BLaER1 (cell line): ENCODE results near the gene GMPR2.
A peak's percentile ranks its signal among the peaks of the same experiment; 100 is the strongest.
"Not testable (repeated sequence)": the region's sequence is repeated elsewhere in the genome, so short reads cannot be mapped to it uniquely, and the experiment has no call there.

ENCODE experiments used
- H3K27ac ChIP-seq: shearing (Covaris generic); formaldehyde crosslinking; 2 replicates; pipeline ENCODE4 v1.8.1; 2022
- H3K27me3 ChIP-seq: shearing (Covaris generic); formaldehyde crosslinking; 2 replicates; pipeline ENCODE4 v1.8.1; 2022
- H3K36me3 ChIP-seq: shearing (Covaris generic); formaldehyde crosslinking; 2 replicates; pipeline ENCODE4 v1.8.1; 2022
- H3K4me1 ChIP-seq: shearing (Covaris generic); formaldehyde crosslinking; 2 replicates; pipeline ENCODE4 v1.8.1; 2022
- H3K4me2 ChIP-seq: shearing (Covaris generic); formaldehyde crosslinking; 2 replicates; pipeline ENCODE4 v1.8.1; 2022
- H3K4me3 ChIP-seq: shearing (Covaris generic); formaldehyde crosslinking; 2 replicates; pipeline ENCODE4 v1.8.1; 2022
- H3K9ac ChIP-seq: shearing (Covaris generic); formaldehyde crosslinking; 2 replicates; pipeline ENCODE4 v1.8.1; 2022
- H3K9me3 ChIP-seq: shearing (Covaris generic); formaldehyde crosslinking; 2 replicates; pipeline ENCODE4 v1.8.1; 2022
- H4K20me1 ChIP-seq: shearing (Covaris generic); formaldehyde crosslinking; 2 replicates; pipeline ENCODE4 v1.8.1; 2022
- Cebpa-rat ChIP-seq: shearing (Covaris generic); IDR thresholded peaks from 2 replicates; pipeline ENCODE4 v1.8.1; 2022

The GMPR2 gene

GRCh38 chr14:24237463-24237955 is 4.8 kb downstream of the GMPR2 start:
- Histone ChIP-seq H3K27ac (no peak overlapping the region), H3K4me2 (no peak overlapping the region), H3K36me3 (peaks cover 72% of the 10 kb centered on the region), H3K4me1 (peaks cover 59% of the 10 kb centered on the region), H3K27me3 (no peaks in the 10 kb centered on the region), H3K9ac (no peak overlapping the region), H4K20me1 (peaks cover 46% of the 10 kb centered on the region), H3K4me3 (no peak overlapping the region), H3K9me3 (no peaks in the 10 kb centered on the region)
- no peak for TF ChIP-seq Cebpa-rat

GRCh38 chr14:24238123-24238522 is 5.4 kb downstream of the GMPR2 start:
- H3K27me3 ChIP-seq, result no peaks in the 10 kb centered on the region
- H3K4me2 ChIP-seq, result no peak overlapping the region
- H3K4me3 ChIP-seq, result no peak overlapping the region
- H3K4me1 ChIP-seq, result peaks cover 58% of the 10 kb centered on the region
- peaks cover 46% of the 10 kb centered on the region for H4K20me1 ChIP-seq
- H3K9me3 ChIP-seq, result no peaks in the 10 kb centered on the region
- H3K27ac ChIP-seq, result no peak overlapping the region
- H3K9ac ChIP-seq, result no peak overlapping the region
- peaks cover 72% of the 10 kb centered on the region for H3K36me3 ChIP-seq
- no peak for TF ChIP-seq Cebpa-rat

DNA sequence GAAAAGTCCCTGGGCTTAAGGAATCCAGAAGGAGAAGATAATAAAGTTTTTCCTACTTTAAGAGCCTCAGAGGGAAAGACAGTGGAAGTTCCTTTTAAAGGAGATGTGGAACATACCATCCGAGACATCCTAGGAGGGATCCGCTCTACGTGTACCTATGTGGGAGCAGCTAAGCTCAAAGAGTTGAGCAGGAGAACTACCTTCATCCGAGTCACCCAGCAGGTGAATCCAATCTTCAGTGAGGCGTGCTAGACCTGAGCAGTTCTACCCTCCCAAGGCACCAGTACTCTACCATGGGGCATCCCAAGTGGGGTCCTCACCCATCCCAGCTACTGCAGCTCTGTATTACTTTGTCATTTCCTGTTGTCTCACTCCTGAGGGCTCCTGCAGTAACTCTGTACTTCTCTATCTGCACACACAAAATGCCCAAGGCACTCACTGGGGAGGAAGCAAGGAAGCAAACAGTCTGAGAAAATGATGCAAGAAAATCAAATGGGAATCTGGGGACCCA is 5.9 kb downstream of the GMPR2 start:
- H3K27me3 ChIP-seq, result no peaks in the 10 kb centered on the region
- H3K9me3 ChIP-seq, result no peaks in the 10 kb centered on the region
- H3K36me3 ChIP-seq, result peaks cover 72% of the 10 kb centered on the region
- H4K20me1 ChIP-seq, result peaks cover 46% of the 10 kb centered on the region
- no peak overlapping the region for H3K4me3 ChIP-seq
- H3K4me2 ChIP-seq, result peak overlapping the region; percentile 99; the same call in 1 of the 2 replicates
- H3K9ac ChIP-seq, result no peak overlapping the region
- no peak overlapping the region for H3K27ac ChIP-seq
- H3K4me1 ChIP-seq, result peaks cover 58% of the 10 kb centered on the region
- no peak for TF ChIP-seq Cebpa-rat

DNA sequence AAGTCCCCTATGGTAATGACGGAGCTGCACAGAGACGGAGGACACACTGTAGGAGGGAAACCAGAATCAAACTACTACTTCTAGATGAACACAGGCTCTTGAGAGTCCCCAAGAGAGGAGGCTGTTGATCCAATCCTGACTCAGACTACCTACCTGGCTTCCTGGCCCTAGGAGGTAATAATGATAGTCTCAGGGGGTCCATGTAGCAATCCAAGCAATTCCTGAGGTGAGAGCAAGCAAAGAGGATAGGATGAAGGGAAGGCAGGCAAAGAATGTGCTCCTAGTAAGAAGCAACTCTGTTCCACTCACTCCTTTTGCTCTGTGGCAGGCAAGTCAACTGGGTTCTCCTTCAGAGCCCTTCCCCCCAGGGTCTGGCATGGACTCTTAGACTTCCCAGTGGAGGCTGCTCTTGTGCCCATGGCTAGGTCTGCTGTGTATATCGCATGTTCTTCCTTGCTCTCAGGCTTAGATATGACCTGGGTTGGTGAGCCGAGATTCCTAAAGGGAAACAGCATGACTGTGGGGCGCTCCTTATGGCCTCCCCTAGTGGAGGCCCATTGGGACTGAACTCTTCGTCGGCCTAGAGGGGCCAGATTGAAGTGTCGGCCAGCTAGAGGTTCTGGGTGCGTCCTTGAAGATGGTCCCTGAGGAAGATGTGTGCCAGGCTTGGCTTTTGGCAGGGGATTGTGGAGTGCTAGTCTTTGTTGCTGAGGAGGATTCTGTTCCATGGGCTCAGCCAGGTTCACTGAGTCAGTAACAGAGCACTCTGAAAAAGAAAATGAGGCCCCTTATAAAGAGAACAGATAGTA is 7.6 kb downstream of the GMPR2 start:
- Histone ChIP-seq H3K4me3 (no peak overlapping the region), H3K9me3 (no peaks in the 10 kb centered on the region), H3K36me3 (peaks cover 59% of the 10 kb centered on the region), H3K9ac (peak overlapping the region; percentile 32), H3K27ac (no peak overlapping the region), H3K4me2 (peak overlapping the region; percentile 99), H4K20me1 (peaks cover 46% of the 10 kb centered on the region), H3K27me3 (no peaks in the 10 kb centered on the region), H3K4me1 (peaks cover 50% of the 10 kb centered on the region)
- no peak for TF ChIP-seq Cebpa-rat

- Histone ChIP-seq H3K27ac (peak overlapping the region; percentile 97), H3K4me1 (peaks cover 51% of the 10 kb centered on the region)
These were observed 9.2 kb downstream of the GMPR2 start for GRCh38 chr14:24241829-24242443.

GRCh38 chr14:24243336-24243836 is 10.7 kb downstream of the GMPR2 start:
- peaks cover 38% of the 10 kb centered on the region for H4K20me1 ChIP-seq
- H3K4me2 ChIP-seq, result peak overlapping the region; percentile 99
- peaks cover 28% of the 10 kb centered on the region for H3K36me3 ChIP-seq
- peak overlapping the region; percentile 97 for H3K27ac ChIP-seq
- H3K4me1 ChIP-seq, result peaks cover 55% of the 10 kb centered on the region
- no peaks in the 10 kb centered on the region for H3K27me3 ChIP-seq
- no peaks in the 10 kb centered on the region for H3K9me3 ChIP-seq
- TF ChIP-seq Cebpa-rat, result no peak
- H3K4me3 ChIP-seq, result peak overlapping the region; percentile 82
- peak overlapping the region; percentile 92 for H3K9ac ChIP-seq

More at GRCh38 chr14:24241829-24242443, 9.2 kb downstream of the GMPR2 start:
- TF ChIP-seq Cebpa-rat, result no peak
- Histone ChIP-seq H3K36me3 (peaks cover 43% of the 10 kb centered on the region), H3K4me2 (peak overlapping the region; percentile 99), H3K9ac (peak overlapping the region; percentile 92), H4K20me1 (peaks cover 46% of the 10 kb centered on the region), H3K9me3 (no peaks in the 10 kb centered on the region), H3K4me3 (peak overlapping the region; percentile 82), H3K27me3 (no peaks in the 10 kb centered on the region)

DNA sequence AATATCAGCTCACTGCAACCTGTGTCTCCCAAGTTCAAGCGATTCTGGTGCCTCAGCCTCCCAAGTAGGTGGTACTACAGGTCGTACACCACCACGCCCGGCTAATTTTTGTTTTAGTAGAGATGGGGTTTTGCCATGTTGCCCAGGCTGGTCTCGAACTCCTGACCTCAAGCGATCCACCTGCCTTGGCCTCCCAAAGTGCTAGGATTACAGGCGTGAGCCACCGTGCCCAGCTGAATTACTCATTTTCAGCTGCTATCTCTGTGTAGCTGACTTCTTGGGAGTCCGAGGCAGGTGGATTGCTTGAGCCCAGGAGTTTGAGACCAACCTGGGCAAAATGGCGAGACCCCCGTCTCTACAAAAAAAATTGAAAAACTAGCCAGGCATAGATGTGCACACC is 12.6 kb downstream of the GMPR2 start:
- H3K9me3 ChIP-seq, result not testable (repeated sequence)

GRCh38 chr14:24246765-24247212 is 14.1 kb downstream of the GMPR2 start:
- Histone ChIP-seq H3K4me2 (peak overlapping the region; percentile 21; the same call in 1 of the 2 replicates), H3K27ac (no peak overlapping the region), H3K4me1 (peaks cover 33% of the 10 kb centered on the region), H3K4me3 (no peak overlapping the region), H3K9ac (0 out of 2 replicates have a peak overlapping the region, but pooled peaks have one; percentile 27), H3K36me3 (no peaks in the 10 kb centered on the region), H3K27me3 (no peaks in the 10 kb centered on the region), H3K9me3 (no peaks in the 10 kb centered on the region), H4K20me1 (peaks cover 4% of the 10 kb centered on the region)
- no peak for TF ChIP-seq Cebpa-rat

More for the DNA sequence above, 12.6 kb downstream of the GMPR2 start:
- H3K4me1 ChIP-seq, result peaks cover 41% of the 10 kb centered on the region
- H3K27ac ChIP-seq, H3K4me3 ChIP-seq, H3K4me2 ChIP-seq, H3K36me3 ChIP-seq, H3K9ac ChIP-seq, H3K27me3 ChIP-seq: not testable (repeated sequence)
- peaks cover 18% of the 10 kb centered on the region for H4K20me1 ChIP-seq

DNA sequence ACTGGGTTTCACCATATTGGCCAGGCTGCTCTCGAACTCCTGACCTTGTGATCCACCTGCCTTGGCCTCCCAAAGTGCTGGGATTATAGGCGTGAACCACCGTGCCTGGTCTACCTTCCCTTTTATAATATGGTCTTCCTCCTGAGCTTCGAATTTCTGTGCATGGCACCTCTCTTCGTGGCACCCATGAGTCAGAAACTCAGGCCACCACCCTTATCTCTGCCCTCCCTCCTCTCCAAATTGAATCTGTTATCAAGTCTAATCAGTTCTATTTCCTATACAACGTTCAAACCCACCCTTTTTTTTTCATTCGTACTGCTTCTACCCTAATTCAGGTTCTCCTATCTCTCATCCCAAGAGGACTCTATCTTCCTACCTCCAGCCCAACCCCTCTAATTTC is 14.7 kb downstream of the GMPR2 start:
- TF ChIP-seq Cebpa-rat, result no peak
- H3K36me3 ChIP-seq, result no peaks in the 10 kb centered on the region
- no peaks in the 10 kb centered on the region for H3K9me3 ChIP-seq
- no peaks in the 10 kb centered on the region for H3K27me3 ChIP-seq
- H3K4me2 ChIP-seq, result no peak overlapping the region; the same call in 1 of the 2 replicates
- no peak overlapping the region for H3K9ac ChIP-seq
- H4K20me1 ChIP-seq, result no peaks in the 10 kb centered on the region
- H3K27ac ChIP-seq, result no peak overlapping the region
- peaks cover 31% of the 10 kb centered on the region for H3K4me1 ChIP-seq
- H3K4me3 ChIP-seq, result no peak overlapping the region
